Activated CD4-positive, alpha-beta T cell treated with anti-CD3 and anti-CD28 coated beads for 48 hours (primary cell): ENCODE data around the gene N4BP2.
A peak's percentile ranks its signal among the peaks of the same experiment; 100 is the strongest.
"Not testable (repeated sequence)": the region's sequence is repeated elsewhere in the genome, so short reads cannot be mapped to it uniquely, and the experiment has no call there.

Source experiments
- DNase-seq: peaks from one replicate; pipeline ENCODE4 v3.0.0-alpha.2; 2020

The N4BP2 gene

DNA sequence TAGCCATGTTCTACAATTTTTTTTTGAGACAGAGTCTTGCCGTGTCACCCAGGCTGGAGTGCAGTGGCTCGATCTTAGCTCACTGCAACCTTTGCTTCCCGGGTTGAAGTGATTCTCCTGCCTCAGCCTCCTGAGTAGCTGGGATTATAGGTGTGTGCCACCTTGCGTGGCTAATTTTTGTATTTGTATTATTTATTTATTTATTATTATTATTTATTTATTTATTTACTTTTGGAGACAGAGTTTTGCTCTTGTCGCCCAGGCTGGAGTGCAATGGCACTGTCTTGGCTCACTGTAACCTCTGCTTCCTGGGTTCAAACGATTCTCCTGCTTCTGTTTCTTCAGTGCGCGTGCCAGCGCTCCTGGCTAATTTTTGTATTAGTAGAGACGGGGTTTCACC, 36.8 kb downstream of the N4BP2 start:
- DNase-seq: not testable (repeated sequence)

DNA sequence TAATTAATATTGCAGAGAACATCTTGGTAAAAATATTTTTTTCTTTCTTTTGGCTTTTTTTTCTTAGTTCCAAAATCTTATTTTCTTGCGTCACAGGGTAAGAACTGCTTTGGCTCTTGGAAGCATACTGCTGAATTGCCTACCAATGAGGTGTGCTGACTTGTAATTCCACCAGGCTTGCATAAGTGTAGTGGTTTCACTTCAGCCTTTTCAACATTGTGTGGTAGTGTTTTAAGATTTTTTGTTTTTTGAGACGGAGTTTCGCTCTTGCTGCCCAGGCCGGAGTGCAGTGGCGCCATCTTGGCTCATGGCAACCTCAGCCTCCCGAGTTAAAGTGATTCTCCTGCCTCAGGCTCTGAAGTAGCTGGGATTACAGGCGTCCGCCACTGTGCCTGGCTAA, 42.4 kb downstream of the N4BP2 start:
- DNase-seq: no peak

DNA sequence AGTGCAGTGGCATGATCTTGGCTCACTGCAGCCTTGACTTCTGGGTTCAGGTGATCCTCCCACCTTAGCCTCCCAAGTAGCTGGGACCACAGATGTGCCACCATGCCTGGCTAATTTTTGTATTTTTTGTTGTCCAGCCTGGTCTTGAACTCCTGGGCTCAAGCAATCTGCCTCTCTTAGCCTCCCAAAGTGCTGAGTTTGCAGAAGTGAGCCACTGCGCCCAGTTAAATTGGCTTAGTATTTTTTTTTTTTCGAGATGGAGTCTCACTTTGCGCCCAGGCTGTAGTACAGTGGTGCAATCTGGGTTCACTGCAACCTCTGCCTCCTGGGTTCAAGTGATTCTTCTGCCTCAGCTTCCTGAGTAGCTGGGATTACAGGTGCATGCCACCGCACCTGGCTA, 50.5 kb downstream of the N4BP2 start:
- DNase-seq: not testable (repeated sequence)

DNA sequence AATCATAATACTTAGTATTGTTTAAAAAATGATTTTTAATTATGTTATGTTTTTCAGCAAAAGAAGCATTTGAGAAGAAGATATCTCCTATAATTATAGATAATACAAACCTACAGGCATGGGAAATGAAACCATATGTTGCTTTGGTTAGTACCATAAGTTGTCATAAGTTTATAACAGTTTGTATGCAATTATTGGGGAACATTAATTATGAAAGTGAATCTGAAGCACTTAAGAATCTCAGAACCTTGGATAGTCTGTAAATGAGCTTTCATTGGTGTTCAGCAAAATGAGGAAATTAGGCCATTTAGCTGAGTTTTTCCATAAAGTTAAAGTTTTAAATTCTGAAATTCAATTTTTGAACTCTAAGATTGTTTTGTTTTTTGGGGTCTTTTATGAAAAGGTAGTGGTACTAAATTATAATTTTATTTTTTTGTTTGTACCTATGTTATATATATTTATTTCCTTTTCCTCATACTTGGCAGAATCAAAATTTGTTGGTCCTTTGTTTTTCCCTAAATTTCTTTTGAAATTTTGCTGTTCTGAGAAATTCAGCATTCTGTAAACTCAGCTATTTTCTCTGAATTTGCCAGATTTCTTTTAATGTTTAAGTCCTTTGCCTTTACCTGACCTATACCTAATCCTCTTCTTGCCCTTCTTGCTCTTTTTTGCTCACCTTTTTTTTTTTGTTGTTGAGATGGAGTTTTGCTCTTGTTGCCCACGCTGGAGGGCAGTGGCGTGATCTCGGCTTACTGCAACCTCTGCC, 55.6 kb downstream of the N4BP2 start:
- no peak for DNase-seq

DNA sequence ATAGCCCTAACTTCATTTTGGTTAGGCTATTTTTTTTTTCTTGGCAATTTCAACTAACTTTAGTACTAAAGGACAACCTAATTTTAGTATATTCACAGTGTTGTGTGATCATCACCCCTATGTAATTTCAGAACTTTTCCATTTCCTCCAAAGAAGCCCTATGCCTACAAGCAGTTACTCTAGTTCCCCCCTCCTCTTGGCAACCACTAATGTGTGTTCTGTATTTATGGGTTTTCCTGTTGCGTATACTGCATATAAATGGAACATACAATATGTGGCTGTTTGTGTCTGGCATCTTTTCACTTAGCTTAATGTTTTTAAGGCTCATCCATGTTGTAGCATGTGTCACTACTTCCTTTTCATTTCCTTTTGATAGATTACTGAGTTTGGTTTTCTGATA, 57.6 kb downstream of the N4BP2 start:
- no peak for DNase-seq

DNA sequence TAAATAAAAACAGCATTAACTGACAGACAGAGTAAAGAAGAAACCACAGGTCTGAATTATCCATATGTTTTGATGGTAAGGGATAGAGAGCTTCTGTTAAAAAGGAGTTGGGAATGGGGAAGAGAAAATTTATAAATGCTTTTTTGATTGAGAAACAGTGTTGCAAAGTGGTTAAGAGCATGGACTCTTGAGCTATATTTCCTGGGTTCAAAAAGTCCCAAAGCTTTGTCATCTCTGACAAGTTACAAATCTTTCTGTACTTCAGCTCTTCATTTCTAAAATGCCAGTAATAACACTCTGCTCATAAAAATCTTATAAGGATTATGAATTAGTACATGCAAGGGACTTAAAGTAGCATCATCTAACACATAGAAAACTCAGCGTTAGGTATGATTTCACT, 62.2 kb downstream of the N4BP2 start:
- no peak for DNase-seq

DNA sequence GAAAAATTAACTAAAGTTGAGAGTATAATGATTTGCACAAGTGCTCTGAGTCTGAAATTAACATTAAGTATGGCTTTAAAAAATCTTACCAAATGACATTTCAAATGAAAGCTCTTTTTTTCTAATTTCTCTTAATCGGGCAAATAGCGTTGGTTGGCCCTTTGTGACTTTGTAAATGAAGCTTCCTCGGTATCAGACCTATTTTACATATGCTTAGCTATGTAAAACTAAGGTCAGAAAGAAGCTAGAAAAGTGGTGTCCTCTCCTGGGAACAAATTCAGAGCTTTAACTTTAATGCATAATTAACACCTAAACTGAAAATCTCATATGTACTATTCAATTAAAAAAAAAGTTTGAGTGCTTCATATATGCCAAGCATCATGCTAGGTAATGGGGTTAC, 62.7 kb downstream of the N4BP2 start:
- DNase-seq: no peak

DNA sequence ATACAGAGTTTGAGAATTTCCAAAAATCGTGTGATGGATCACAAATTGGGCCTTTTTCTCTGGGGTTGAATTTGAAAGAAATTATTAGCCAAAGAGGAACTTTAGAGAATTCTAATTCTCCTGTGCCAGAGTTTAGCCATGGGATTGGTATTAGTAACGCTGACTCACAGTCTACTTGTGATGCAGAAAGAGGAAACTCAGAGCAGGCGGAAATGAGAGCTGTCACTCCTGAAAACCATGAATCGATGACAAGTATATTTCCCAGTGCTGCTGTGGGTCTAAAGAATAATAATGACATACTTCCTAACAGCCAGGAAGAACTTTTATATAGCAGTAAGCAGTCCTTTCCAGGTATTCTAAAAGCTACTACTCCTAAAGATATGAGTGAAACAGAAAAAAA, 64.9 kb downstream of the N4BP2 start:
- peak; percentile 31 for DNase-seq

DNA sequence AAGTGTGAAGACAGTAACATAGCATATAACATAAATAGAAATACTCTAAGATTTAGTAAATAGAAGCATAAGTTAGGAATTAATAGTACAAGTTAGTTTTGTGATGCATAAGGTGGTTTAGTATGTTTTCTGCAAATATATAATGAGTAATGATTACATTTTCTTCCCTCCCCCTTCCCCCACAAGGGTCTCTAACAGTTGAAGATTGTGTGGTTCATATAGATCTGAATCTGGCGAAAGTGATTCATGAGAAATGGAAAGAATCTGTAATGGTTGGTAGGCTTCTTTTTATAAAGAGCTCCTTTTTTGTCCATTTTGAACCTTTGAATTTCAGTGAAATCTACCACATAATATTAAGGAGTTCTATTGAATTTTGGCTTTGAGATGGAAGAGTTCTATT, 66.3 kb downstream of the N4BP2 start:
- no peak for DNase-seq

DNA sequence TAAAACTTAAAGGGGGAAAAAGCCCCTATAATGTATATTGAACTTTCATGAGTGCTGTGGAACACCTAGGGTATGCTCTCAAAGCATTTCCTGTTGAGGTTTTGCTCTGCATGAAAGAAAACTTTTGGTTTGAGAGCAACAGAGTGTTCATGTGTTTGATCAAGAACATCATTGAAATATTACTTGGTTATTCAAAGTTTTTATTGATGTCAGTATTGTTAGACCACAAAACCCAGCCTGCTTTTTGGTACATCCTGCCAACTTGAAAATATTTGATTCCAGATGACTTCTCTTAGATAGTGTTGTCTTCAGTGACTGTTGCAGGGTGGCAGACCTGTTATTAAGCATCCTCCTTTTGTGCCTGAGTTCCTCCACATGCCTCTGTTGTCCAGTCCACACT, 68.0 kb downstream of the N4BP2 start:
- no peak for DNase-seq

DNA sequence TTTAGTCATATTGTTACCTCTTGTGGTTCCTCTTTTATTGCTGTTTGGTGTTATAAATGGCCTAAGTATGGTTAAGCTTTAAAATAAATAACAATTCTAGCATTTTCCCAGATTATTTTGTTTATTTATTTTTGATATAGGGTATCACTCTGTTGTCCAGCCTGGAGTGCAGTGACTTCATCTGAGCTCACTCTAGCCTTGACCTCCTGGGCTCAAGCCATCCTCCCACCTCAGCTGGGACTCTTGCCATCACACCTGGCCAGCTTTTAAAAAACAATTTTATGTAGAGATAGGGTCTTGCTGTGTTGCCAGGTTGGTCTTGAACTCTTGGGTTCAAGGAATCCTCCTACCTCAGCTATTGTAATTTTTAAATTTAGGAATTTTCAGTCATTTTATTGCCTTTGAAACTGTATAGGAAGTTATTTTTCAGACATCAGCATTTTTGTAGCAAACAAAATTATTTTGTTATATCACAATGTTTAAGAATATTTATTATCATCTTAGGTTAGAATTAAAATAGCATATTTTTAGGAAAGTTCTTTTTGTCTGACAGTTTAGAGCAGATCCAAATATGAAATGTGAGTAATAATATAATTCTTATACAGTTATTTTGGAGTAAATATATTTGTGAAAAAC, 73.9 kb downstream of the N4BP2 start:
- DNase-seq: no peak

DNA sequence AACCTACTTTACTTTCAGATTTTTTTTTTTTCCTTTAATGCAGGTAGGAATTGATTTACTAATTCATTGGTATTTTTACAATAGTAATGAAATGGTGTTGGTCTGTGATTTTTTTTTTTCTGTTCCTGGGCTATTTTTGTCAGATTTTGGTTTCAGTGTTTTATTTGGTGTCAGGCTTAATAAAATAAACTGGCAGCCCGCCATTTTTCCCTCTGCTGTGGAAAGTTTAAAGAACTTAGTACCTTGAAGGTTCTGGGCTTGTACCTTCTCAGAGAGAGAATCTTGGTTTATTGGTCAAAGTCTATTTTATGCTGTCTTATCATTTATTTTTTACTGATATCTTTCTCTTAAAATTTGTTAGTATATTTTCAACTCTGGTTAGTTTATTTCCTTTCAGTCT, 76.2 kb downstream of the N4BP2 start:
- no peak for DNase-seq

DNA sequence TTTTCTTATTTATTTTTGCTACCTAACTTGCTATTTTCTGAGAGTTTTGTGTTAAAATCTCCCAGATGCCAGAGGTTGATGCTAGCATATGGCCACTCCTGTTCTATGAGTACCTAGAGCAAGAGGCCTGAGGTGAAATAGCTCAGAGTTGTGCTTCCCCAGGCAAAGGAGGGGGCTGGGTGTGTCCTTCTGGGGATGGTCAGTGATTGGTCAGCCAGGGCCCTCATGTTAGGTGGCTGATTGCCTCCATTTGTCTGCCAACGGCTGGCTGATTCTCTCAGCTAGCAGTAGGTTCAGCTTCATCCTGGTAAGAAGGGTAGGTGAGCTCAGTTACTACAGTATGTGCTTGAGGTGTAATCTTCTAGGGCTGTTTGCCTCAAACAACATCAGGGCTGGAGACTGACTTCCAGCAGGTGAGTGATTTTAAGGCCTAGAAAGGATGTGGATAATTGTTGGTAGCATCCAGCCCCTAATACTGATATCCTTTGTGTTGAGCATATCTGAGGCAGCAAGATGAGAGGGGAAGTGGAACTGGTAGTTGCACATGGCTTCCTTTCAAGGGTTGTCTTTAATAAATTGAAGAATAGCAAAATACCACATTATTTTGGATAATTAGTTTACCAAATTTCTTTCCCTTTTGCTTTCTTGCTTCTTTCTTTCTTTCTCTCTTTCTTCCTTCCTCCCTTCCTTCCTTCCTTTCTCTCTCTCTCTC, 77.7 kb downstream of the N4BP2 start:
- no peak for DNase-seq

DNA sequence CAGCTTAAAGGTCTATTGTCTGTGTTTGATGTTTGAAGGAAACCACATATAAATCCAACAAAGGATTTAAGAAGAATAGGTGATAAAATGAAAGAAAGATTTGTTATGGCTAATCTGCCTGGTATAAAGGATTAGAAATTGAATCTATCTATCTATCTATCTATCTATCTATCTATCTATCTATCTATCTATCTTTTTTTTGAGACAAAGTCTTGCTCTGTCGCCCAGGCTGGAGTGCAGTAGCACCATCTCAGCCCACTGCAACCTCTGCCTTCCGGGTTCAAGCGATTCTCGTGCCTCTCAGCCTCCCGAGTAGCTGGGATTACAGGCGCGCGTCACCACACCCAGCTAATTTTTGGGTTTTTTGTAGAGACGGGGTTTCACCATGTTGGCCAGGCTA, 79.6 kb downstream of the N4BP2 start:
- DNase-seq: not testable (repeated sequence)

DNA sequence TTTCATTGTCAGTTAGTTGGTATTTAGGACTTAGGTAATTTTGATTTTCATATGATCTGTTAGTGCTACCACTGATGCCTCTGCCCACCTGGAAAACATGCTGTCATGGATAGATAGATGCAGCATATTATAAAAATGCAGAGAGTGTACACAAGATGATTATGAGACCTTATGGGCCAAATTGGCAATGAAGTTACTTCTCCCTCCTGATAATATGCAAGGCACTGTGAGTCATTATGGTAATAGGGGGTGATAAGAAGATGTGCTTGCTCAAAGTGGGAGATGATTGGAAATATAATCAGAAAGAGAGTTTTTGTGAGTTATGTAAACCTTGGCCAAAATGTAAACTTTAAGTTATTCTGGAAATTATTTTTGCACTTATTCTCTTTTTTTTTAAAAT, 83.5 kb downstream of the N4BP2 start:
- DNase-seq: no peak

DNA sequence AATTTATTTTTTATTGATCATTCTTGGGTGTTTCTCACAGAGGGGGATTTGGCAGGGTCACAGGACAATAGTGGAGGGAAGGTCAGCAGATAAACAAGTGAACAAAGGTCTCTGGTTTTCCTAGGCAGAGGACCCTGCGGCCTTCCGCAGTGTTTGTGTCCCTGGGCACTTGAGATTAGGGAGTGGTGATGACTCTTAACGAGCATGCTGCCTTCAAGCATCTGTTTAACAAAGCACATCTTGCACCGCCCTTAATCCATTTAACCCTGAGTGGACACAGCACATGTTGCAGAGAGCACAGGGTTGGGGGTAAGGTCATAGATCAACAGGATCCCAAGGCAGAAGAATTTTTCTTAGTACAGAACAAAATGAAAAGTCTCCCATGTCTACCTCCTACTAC, 83.9 kb downstream of the N4BP2 start:
- DNase-seq: not testable (repeated sequence)

DNA sequence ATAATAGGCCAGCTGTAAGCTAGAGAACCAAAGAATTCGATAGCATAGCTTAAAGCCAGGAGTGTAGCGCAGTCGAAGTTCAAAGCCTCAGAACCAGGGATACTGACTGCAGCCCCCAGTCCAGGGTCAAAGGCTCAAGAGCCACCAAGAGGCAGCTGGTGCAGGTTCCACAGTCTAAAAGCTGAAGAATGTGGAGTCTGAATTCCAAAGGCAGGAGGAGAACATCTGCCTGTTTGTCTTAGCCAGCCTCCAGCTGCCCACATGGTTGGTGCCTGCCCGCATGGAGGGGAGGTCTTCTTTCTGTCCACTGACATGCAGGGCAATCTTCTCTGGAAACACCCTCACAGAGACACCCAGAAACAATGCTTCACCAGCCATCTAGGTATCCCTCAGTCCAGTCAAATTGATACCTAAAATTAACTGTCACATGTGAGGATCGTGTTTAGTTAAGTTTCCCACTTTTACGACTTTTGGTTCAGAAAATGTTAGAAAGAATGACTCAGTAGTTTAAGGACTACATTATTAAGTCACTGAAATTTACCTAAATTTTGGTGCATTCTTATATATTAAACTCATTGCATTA, 87.4 kb downstream of the N4BP2 start:
- DNase-seq: no peak

DNA sequence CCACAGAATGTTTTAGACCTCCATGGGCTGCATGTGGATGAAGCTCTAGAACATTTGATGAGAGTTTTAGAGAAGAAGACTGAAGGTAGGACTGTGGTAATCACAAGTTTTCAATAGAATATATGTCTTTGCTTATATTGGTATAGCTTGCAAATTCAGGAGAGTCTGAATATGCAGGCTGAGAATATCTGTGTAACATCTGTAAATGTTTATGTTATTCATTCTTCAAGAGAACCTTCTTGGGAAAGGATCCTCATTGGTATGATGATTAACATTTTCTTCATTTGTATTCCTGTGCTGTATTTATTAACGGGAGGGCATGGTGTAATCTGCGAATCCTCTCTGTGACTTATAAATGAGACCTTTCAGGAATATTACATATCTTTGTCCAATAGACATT, 88.1 kb downstream of the N4BP2 start:
- DNase-seq: no peak

DNA sequence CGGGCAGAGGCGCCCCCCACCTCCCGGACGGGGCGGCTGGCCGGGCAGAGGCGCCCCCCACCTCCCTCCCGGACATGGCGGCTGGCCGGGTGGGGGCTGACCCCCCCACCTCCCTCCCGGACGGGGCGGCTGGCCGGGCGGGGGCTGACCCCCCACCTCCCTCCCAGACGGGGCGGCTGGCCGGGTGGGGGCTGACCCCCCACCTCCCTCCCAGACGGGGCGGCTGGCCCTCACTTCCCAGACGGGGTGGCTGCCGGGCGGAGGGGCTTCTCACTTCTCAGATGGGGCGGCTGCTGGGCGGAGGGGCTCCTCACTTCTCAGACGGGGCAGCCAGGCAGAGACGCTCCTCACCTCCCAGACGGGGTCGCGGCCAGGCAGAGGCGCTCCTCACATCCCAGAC, 90.8 kb downstream of the N4BP2 start:
- DNase-seq: not testable (repeated sequence)

DNA sequence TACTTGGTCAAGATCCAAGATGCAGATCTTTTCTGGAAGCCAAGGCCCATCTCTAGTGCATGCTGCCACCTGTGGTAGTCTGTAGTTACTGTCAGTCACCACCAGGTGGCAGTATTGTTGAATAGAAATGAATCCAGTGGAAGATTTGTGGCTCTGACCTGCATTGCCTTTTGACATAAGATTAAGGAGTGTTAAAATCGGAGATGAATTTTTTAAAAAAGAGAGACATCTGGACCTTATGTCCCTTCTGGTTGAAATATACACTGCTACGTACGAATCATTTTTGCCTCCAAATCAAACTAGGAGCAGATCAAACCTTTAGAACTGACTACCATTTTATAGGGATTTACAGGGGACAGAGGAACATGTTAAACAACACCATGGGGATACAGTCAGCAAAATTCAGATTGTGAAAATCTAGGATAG, 93.3 kb downstream of the N4BP2 start:
- DNase-seq: peak; percentile 76

DNA sequence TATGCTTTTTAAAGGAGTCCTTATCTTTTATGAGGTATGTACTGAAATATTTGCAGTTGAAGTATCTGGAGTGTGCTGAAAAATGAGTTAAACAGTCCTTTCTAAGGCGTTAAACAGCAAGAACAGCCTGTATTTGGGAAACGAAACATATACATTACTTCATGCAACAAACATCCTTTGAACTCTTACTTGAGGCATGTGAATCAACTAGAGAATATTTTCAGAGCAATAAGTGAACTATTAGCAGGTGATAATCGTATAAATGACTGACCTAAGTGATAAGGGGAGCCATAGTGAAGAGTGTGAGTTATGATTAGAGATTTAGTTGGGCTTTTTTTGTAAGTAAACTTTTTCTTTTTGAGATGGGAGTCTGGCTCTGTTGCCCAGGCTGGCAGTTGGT, 94.3 kb downstream of the N4BP2 start:
- DNase-seq: no peak

DNA sequence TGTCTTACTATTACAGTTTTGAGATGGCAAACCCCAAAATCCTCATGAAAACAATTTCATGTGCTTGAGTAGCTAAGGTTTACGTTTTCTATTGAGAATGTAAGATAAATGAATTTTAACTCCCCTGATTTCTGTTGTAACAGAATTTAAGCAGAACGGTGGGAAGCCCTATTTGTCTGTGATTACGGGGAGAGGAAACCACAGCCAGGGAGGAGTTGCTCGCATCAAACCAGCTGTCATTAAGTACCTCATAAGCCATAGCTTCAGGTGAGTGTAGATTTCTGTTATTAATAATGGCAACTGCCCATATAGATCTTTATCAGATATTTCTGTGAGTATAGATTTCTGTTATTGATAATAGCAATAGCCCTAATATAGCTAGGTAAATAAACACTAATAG, 96.0 kb downstream of the N4BP2 start:
- DNase-seq: no peak

DNA sequence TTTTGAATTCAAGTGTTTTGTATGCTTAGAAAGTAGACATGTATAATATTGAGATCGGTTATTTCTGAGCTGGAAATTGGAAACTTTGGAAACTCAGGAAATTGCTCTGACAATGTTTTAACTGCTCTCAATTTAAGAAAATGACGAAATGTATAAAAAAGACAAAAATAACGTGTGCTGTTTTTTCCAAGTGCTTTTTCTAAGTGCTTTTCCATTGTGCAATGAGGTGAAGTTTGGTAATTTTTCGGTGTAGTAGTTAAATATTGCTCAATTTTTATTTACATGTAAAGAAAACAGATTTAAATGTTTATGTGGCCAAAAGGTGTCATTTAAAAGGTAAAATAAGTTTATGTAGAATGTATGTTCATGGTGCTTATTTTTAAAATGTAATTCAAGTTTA, 100.8 kb downstream of the N4BP2 start:
- DNase-seq: no peak

DNA sequence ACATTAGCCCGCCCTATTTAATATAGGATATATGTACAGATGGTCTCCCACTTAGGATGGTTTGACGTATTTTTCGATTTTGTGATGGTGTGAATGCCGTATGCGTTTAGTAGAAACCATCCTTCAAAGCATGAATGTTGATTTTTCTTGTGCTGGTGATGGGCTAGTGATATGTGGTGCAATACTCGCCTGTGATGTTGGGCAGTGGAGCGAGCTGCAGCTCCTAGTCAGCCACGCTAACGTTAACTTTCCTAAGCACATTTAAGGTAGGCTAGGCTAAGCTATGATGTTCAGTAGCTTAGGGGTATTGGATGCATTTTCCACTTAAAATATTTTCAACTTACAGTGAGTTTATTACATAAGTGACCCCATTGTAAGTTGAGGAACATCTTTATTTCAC, 103.6 kb downstream of the N4BP2 start:
- no peak for DNase-seq
